ENCODE data around the gene RBBP6.
"Not testable (repeated sequence)": the region's sequence is repeated elsewhere in the genome, so short reads cannot be mapped to it uniquely, and the experiment has no call there.

Gene RBBP6, protein sequence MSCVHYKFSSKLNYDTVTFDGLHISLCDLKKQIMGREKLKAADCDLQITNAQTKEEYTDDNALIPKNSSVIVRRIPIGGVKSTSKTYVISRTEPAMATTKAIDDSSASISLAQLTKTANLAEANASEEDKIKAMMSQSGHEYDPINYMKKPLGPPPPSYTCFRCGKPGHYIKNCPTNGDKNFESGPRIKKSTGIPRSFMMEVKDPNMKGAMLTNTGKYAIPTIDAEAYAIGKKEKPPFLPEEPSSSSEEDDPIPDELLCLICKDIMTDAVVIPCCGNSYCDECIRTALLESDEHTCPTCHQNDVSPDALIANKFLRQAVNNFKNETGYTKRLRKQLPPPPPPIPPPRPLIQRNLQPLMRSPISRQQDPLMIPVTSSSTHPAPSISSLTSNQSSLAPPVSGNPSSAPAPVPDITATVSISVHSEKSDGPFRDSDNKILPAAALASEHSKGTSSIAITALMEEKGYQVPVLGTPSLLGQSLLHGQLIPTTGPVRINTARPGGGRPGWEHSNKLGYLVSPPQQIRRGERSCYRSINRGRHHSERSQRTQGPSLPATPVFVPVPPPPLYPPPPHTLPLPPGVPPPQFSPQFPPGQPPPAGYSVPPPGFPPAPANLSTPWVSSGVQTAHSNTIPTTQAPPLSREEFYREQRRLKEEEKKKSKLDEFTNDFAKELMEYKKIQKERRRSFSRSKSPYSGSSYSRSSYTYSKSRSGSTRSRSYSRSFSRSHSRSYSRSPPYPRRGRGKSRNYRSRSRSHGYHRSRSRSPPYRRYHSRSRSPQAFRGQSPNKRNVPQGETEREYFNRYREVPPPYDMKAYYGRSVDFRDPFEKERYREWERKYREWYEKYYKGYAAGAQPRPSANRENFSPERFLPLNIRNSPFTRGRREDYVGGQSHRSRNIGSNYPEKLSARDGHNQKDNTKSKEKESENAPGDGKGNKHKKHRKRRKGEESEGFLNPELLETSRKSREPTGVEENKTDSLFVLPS (N-terminal part only)
- 157 reads per million in 2 experiments for total RNA-seq

GRCh38 chr16:24539295-24539849 is at the start of gene RBBP6:
RBBP6 (plus strand) TSS chr16:24539566; CDS start chr16:24540627, 1,061 bp downstream.
- peak; percentile 90 for DNase-seq (ENCODE audit: low read depth)

- no peak for DNase-seq (ENCODE audit: low read depth)
Measured at GRCh38 chr16:24490866-24491265, 48.5 kb upstream of the RBBP6 start.

- no peak for DNase-seq (ENCODE audit: low read depth)
Measured at GRCh38 chr16:24491731-24492130, 47.6 kb upstream of the RBBP6 start.

DNA sequence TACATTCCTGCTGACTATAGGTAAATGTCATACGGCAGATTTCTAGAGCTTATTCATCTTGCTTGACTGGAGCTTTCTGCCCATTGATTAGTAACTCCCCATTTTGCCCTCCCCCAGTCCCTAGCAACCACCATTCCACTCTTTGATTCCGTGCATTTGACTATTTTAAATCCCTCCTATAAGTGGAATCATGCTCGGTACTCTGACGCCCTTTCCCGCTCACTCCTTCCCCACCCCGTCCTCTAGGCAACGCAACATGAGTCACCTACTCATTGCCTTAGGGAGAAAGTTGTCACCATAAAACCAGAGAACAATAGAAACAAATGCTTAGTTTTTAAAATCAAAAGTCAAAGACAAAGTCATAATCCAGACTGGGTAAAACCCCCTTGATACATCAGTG is 45.5 kb upstream of the RBBP6 start:
- no peak for DNase-seq (ENCODE audit: low read depth)

- not testable (repeated sequence) for DNase-seq (ENCODE audit: low read depth)
Measured at GRCh38 chr16:24495207-24495606, 44.2 kb upstream of the RBBP6 start.

DNA sequence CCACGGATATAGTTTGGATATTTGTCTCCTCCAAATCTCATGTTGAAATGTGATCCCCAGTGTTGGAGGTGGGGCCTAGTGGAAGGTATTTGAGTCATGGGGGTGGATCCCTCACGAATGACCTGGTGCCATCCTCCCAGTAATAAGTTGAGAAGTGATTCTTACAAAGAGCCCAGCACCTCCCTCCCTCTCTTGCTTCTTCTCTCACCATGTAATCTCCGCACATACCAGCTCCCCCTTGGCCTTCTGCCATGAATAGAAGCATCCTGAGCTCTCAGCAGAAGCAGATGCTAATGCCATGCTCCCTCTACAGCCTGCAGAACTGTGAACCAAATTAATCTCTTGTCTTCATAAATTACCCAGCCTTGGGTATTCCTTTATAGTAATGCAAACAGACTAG is 41.9 kb upstream of the RBBP6 start:
- DNase-seq (ENCODE audit: low read depth), result no peak

DNA sequence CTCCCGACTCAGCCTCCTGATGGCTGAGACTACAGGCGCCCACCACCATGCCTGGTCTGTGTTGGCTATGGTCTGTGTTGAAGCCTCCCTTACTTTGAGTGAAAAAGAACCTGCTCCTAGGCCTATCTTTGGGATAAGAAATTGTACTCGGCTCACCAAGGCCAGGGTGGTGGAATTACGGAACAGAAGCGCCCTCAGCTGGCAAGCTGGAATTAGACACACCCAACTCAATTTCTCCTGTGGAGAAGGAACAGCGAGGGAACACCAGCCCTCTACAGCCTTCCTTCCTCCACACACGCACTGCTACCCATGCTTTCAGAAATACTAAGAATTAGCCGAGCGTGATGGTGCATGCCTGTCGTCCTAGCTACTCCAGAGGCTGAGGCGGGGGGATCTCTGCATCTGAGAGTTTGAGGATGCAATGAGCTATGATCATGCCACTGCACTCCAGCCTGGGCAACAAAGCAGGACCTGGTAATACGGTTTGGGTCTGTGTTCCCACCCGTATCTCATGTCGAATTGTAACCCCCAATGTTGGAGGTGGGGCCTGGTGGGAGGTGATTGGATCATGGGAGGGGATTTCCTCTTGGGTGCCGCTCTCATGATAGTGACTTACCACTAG is 40.1 kb upstream of the RBBP6 start:
- DNase-seq (ENCODE audit: low read depth), result no peak

GRCh38 chr16:24504472-24505345 is 34.7 kb upstream of the RBBP6 start:
- DNase-seq (ENCODE audit: low read depth), result peak; percentile 22

GRCh38 chr16:24505959-24506358 is 33.4 kb upstream of the RBBP6 start:
- no peak for DNase-seq (ENCODE audit: low read depth)

DNA sequence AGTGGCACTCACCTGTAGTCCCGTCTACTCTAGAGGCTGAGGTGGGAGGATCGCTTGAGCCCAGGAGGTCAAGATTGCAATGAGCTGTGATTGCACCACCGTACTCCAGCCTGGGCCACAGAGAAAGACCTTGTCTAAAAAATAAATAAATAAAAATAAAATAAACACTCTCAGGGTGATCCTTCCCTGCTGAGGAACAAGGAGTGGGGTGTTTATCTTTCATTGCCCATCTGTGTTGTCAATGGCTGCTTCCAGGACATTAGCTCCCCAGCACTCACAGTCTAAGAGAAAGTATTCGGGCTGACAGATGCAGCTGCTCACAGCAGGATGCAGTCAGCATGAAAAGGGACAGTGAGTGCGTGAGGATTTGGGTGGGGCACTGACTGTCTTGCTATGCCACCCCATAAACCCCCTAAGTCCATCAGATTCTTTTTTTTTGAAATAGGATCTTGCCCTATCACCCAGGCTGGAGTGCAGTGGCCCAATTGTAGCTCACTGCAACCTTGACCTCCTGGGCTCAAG is 31.3 kb upstream of the RBBP6 start:
- no peak for DNase-seq (ENCODE audit: low read depth)

DNA sequence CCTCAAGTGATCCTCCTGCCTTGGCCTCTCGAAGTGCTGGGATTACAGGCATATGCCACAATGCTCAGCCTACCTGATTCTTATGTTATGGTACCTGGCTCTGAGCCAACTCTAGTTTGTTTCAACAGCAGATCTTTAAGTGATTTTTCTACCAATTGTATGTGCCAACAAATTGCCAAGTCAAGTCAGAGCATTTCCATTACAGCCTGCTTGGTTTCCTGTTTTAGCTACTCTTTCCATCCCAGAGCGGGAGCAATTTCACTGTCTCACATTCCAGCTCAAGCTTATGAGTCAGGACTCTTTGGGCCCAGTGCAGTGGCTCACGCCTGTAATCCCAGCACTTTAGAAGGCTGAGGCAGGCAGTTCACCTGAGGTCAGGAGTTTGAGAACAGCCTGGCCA is 30.8 kb upstream of the RBBP6 start:
- no peak for DNase-seq (ENCODE audit: low read depth)

GRCh38 chr16:24509536-24509935 is 29.8 kb upstream of the RBBP6 start:
- no peak for DNase-seq (ENCODE audit: low read depth)

- DNase-seq (ENCODE audit: low read depth), result no peak
Measured at GRCh38 chr16:24511174-24511573, 28.2 kb upstream of the RBBP6 start.

- DNase-seq (ENCODE audit: low read depth), result no peak
Measured at GRCh38 chr16:24511792-24512191, 27.6 kb upstream of the RBBP6 start.

GRCh38 chr16:24514096-24514495 is 25.3 kb upstream of the RBBP6 start:
- no peak for DNase-seq (ENCODE audit: low read depth)

GRCh38 chr16:24515186-24515585 is 24.2 kb upstream of the RBBP6 start:
- DNase-seq (ENCODE audit: low read depth), result no peak

DNA sequence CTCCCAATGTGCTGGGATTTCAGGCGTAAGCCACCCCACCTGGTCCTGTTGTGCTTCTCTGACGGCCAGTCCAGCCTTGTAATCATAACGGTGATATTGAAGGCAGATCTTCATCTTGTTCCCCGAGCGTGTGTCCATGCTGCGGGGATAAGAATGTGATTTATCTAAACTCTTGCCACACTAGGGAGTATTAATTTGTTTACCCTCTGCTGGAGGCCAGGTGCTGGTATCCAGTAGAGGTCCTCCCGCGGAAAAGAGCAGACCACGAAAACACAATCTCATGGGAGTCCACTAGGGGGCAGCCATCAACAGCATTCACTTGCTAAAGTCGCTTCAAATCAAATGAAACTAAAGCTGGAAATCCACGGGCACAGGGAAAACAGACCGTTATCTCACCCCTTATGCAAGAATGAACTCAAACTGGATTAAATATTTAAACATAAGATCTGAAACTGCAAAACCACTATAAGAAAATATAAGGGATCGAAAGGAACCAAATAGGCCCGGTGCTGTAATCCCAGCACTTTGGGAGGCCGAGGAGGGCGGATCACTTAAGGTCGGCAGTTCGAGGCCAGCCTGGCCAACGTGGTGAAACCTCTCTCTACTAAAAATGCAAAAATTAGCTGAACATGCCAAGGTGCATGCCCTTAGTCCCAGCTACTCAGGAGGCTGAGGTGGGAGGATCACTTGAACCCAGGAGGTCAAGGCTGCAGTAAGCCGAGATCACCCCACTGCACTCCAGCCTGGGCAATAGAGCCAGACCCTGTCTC is 22.3 kb upstream of the RBBP6 start:
- peak; percentile 53 for DNase-seq (ENCODE audit: low read depth)

GRCh38 chr16:24518498-24518897 is 20.9 kb upstream of the RBBP6 start:
- no peak for DNase-seq (ENCODE audit: low read depth)

- DNase-seq (ENCODE audit: low read depth), result no peak
Measured at GRCh38 chr16:24520983-24521382, 18.4 kb upstream of the RBBP6 start.

DNA sequence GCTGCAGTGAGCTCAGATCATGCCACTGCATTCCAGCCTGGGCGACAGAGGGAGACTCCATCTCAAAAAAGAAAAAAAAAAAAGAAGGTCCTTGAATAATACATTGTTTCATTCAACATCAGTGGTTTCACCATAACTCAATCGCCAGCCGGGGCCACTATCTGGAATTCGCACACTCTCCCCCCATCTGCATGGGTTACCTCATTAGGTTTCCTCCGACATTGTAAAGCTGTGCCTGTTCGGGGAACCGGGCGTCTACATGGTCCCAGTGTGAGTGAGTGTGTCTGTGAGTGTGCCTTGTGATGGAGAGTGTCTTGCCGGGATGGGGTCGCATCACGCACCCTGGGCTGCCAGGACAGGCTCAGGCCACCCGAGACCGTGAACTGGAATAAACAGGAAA is 16.6 kb upstream of the RBBP6 start:
- no peak for DNase-seq (ENCODE audit: low read depth)
